GM21526 (cell line): ENCODE data around the gene SLC25A15.
"Not testable (repeated sequence)": the region's sequence is repeated elsewhere in the genome, so short reads cannot be mapped to it uniquely, and the experiment has no call there.

Experiments
- ATAC-seq: cut with Tn5 transposase; IDR thresholded peaks from one replicate; pipeline ENCODE4 v1.9.1; 2021; ENCODE audit warnings: moderate library complexity; ENCODE audit not compliant: unreplicated experiment, low FRiP score

SLC25A15 gene

DNA sequence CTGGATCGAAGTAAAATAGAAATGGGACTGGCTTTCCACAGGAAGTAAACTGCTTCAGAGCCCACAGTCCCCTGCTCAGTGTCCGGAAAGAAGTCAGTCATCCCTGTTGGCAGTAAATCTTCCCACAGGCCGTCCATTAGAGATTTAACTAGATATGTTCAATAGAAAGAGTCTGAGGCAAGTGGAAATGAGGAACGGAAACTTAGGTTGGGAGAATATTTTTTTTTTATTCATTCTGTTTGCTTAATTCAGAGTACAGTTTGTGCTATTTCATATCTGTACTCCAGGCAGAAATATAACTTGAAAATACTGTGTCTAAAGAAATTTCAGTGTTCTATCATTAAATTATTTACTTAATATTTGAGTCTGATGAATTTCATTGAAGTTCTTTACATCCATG, 22.7 kb downstream of the SLC25A15 start:
- ATAC-seq = no peak

DNA sequence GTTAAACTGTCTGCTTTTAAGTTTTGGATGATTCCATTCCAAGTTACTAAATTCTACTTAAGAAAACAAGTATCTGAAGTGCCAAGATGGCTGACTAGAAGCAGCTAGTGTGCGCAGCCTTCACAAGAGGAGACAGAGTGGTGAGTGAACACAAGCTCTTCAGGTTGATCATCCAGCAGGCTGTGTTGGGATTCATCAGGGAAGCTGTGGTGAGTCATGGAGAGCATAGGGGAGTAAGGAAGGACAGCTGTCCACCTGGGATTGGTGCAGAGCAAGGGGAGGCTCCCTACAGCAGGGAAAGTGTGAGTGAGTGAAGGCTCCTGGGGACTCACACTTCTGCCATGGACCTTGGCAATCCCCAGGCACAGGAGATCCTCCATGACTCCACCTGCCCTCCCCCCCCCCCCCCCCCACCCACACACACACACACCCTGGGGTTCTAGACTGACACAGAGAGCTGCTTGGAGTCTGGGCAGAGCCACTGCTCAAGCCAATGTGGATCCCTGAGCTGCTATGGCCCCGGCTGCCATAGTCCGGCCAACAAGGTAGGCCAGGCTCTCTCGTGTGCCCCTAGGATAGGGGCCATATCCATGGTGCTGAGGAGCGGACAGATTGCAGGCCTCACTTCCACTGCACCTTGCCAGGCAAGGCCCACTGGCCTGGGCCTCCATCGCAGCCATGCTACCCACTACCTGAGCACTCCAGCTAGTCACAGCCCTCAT, 23.5 kb downstream of the SLC25A15 start:
- ATAC-seq = no peak

DNA sequence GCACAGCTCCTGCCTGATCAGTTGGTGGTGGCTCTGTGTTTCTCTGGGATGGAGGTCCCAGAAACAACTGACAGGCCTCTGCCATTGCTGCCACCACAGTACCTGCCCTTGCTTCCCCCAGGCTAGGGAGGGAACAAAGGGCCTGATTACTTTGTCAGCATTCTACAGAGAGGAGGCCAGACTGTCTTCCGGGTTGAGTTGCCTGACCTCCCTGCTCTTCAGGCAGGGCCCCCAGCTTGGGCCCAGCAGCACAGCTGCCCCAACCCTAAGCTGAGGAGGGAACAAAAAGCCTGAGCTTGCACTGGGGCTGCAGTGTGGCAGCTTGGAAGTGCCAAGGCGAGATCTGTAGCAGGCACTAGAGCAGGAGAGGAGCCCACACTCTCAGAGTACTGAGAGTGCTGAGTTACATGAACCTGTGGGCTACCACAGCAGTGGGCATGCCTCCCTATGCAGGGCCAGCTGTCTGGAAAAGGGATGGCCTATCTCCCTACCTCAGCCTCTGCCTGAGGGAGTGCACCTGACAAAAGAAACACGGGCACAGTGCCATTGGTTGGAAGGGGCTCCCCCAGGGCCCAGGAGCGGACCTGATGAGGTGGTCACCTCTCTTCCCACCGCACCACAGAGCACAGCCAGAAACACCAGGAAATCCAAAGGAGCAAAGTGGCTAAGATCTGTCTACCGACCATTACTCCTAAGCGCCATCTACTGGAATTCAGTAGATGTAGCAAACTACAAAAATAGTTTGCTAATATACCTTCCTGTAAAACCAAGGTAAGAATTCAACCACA, 24.4 kb downstream of the SLC25A15 start:
- ATAC-seq = no peak

DNA sequence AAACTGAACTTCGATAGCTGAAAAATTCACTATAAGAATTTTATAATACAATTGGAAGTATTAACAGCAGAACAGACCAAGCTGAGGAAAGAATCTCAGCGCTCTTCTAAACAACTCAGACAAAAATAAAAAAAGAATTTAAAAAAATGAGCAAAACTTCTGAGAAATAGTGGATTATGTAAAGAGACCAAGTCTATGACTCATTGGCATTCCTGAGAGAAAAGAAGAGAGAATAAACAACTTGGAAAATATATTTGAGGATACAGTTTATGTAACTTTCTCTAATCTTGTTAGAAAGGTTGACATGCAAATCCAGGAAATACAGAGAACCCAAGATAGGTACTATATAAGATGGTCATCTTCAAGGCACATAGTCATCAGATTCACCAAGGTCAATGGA, 25.4 kb downstream of the SLC25A15 start:
- ATAC-seq = no peak

DNA sequence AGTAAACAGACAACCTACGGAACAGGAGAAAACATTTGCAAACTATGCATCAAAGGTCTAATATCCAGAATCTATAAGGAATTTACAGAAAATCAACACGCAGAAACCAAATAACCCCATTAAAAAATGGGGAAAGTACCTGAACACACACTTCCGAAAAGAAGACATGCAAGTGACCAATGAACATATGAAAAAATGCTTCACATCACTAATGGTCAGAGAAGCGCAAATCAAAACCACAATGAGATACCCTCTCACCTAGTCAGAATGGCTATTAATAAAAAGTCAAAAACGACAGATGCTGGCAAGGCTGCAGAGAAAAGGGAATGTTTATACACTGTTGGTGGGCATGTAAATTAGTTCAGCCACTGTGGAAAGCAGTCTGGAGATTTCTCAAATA, 29.5 kb downstream of the SLC25A15 start:
- no peak for ATAC-seq

DNA sequence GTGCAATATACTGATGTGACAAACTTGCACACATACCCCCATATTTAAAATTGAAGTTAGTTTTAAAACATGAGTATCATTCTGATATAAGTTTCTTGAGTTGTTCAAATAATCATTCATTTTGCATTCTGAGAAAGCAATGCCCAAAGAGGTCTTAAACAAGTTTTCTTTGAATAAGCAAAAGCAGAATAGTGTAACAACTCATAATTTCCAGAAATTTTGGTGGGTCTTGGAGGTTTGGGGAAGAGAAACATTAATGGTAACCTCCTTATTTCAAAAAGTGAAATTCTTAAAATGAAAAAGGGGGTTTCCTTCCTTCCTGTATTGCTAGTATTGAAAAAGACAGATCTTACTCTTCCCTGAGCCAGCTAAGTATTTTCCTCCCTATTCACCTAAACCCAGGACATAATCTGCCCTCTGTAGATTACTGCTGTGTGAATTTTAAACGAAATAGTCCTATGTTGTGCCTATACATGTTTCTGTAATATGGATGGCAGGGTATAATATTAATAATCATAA, 30.4 kb downstream of the SLC25A15 start:
- ATAC-seq = no peak

DNA sequence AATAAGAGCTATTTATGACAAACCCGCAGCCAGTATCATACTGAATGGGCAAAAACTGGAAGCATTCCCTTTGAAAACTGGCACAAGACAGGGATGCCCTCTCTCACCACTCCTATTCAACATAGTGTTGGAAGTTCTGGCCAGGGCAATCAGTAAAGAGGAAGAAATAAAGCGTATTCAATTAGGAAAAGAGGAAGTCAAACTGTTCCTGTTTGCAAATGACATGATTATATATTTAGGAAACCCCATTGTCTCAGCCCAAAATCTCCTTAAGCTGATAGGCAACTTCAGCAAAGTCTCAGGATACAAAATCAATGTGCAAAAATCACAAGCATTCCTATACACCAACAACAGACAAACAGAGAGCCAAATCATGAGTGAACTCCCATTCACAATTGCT, 50.3 kb downstream of the SLC25A15 start:
- ATAC-seq = not testable (repeated sequence)

DNA sequence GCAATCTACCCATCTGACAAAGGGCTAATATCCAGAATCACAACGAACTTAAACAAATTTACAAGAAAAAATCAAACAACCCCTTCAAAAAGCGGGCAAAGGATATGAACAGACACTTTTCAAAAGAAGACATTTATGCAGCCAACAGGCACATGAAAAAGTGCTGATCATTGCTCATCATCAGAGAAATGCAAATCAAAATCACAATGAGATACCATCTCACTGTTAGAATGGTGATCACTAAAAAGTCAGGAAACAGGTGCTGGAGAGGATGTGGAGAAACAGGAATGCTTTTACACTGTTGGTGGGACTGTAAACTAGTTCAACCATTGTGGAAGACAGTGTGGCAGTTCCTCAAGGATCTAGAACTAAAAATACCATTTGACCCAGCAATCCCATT, 51.5 kb downstream of the SLC25A15 start:
- not testable (repeated sequence) for ATAC-seq
